Vagina (tissue), 2 donors: Measurements from ENCODE around the gene ARHGEF40.

ENCODE experiments used
- CTCF ChIP-seq, 3 experiments: fragments of 450-650 bp in 2 of 3; fragments of 200-600 bp in 1 of 3; sonication (generic) in 1 of 3; IDR thresholded peaks; one replicate each; pipeline ENCODE4 v1.5.1; 2017 to 2019; ENCODE audit warnings: antibody characterized with exemption in 3 of 3, mild to moderate bottlenecking in 2 of 3, moderate library complexity in 2 of 3
- POLR2A ChIP-seq, 2 donors: fragments of 450-650 bp; IDR thresholded peaks; one replicate each; pipeline ENCODE4 v1.6.1; 2017; ENCODE audit warnings: antibody characterized with exemption in 2 of 2, mild to moderate bottlenecking in 2 of 2, moderate library complexity in 2 of 2
- POLR2AphosphoS5 ChIP-seq, 2 donors: sonication (generic); formaldehyde crosslinking; IDR thresholded peaks; one replicate each; pipeline ENCODE4 v1.9.0; 2017; ENCODE audit warnings: antibody characterized with exemption in 2 of 2, mild to moderate bottlenecking in 2 of 2, low read depth in 1 of 2; ENCODE audit not compliant: insufficient read depth in 1 of 2

GRCh38 chr14:21100931-21101330 lies 30.8 kb downstream of the ARHGEF40 start, which contains the start of gene TMEM253:
- TF ChIP-seq CTCF (IDR thresholded peaks at IDR 0.05): no peak
- TF ChIP-seq POLR2AphosphoS5 (IDR thresholded peaks at IDR 0.05; ENCODE audit: insufficient read depth in 1 of 2, low read depth in 1 of 2): no peak
- TF ChIP-seq POLR2A (IDR thresholded peaks at IDR 0.05): no peak
